ENCODE data around the gene BCL7A.
"Not testable (repeated sequence)": the region's sequence is repeated elsewhere in the genome, so short reads cannot be mapped to it uniquely, and the experiment has no call there.

Gene BCL7A

DNA sequence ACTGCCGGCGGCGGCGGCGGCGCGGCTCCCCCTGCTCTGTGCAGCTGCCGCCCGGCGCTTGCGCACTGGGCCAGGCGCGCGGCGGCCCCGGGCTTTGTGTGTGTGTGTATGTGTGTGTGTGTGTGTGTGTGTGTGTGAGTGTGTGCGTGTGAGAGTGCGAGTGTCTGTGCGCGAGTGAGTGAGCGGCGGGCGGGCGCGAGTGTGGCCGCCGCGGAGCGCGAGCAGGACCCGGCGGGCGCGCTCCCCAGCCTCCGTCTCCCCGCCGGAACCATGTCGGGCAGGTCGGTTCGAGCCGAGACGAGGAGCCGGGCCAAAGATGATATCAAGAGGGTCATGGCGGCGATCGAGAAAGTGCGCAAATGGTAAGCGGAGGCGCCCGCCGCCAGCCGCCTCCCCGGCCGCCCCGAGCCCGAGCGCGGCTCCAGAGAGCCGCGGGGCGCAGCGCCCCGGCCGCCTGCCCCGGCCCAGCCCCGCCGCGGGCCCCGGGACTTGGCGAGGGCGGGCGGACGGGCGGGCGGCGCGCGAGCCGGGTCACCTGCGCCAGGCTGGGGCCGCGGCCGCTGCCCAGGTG is at the start of gene BCL7A:
BCL7A (plus strand) TSS at position 63 of the 571 bp plus-strand sequence; CDS start at position 271, 208 bp downstream.
- peak; percentile 19 for DNase-seq

DNA sequence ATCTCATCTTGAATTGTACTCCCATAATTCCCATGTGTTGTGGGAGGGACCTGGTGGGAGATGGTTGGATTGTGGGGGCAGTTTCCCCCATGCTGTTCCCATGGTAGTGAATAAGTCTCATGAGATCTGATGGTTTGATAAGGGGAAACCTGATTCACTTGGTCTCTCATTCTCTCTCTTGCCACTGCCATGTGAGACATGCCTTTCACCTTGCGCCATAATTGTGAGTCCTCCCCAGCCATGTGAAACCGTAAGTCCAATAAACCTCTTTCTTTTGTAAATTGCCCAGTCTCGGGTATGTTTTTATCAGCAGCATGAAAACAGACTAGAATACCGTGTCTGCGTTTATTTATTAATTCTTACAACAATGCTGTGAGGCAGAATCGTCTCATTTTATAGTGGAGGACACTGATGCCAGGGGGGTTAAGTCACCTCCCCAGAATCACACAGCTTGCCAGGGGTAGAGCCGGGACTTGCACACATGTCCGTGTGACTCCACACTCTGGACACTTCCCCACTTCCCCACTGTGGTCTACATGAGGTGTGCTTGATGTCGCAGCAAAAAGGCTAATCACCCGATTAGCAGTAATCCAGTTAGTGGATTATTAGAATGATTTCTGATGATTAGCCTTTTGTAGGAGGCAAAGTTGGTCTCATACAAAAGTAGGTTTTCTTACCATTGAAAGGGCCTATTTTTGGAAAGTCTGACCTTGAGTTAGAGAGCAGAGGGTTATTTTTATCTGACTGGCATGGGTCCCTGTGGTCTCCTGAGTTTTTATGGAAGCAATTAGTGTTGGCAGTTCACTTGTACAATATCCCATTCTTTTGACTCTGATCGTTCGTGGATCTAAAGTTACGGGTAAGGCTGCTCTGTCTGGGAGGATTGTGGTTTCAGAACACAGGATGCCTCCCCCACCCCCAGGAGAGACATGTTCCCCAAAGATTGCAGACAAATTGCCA is 47.4 kb upstream of the BCL7A start:
- DNase-seq = no peak

DNA sequence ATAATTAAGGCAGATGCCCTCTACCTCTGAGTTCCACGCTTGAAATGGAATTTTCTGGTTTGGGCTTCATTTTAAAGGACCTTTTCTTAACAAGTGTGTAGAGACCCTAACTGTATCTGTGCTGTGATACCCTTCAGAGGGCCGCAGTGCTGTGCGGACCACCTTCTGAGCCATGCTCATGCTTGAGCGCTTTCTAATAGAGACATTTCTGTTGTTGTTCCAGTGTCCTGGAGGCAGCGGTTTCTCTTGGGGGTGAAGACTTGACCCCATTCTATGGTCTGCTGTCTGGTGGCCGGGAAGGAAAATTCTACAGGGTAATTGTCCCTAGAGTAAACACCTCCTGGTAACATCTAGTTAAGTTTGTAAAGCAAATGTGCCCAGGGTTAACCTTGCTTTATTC is 46.7 kb upstream of the BCL7A start:
- no peak for DNase-seq

DNA sequence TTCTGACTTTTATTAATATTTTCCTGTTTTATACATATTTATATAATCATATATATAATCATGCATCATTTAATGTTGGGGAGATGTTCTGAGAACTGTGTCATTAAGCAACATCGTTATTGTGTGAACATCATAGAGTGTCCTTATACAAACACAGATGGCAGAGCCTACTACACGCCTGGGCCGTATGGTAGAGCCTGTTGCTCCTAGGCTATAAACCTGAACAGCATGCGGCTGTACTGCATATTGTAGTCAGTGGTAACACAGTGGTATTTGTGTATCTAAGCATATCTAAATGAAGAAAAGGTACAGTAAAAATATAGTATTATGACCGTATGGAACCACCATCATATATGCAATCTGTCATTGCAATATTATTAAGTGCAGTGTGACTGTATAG is 44.7 kb upstream of the BCL7A start:
- no peak for DNase-seq

- DNase-seq = no peak
These were observed 41.3 kb upstream of the BCL7A start for GRCh38 chr12:121980191-121980891.

GRCh38 chr12:121980892-121981272 is 40.8 kb upstream of the BCL7A start:
- no peak for DNase-seq

DNA sequence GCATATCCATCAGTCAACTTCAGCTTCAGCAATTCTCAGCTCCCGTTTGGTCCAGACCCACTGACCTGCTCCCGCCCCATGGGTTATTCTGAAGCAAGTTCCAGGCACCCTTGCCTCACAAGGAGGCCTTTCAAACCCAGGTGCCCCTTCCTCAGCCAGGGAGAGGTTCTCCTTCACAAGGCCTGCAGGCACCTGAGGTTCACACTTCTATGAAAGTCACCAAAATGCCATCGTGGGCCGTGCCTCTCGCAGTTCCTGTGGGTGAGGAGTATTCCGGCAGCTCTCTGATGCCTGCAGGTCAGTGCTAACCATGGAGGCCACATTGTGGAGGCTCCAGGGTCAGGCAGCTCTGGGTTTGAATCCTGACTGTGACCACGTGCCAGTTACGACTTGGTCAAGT is 40.2 kb upstream of the BCL7A start:
- no peak for DNase-seq

DNA sequence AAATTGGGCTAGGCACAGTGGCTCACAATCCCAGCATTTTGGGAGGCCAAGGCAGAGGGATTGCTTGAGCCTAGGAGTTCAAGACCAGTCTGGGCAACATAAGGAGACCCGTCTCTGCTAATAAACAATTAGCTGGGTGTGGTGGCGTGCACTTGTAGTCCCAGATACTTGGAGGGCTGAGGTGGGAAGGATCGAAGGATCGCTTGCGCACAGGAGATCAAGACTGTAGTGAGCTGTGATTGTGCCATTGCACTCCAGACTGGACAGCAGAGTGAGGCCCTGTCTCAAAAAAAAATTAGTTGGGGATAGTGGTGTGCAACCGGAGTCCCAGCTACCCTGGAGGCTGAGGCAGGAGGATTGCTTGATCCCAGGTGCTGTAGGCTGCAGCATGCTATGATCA is 38.7 kb upstream of the BCL7A start:
- DNase-seq = no peak

DNA sequence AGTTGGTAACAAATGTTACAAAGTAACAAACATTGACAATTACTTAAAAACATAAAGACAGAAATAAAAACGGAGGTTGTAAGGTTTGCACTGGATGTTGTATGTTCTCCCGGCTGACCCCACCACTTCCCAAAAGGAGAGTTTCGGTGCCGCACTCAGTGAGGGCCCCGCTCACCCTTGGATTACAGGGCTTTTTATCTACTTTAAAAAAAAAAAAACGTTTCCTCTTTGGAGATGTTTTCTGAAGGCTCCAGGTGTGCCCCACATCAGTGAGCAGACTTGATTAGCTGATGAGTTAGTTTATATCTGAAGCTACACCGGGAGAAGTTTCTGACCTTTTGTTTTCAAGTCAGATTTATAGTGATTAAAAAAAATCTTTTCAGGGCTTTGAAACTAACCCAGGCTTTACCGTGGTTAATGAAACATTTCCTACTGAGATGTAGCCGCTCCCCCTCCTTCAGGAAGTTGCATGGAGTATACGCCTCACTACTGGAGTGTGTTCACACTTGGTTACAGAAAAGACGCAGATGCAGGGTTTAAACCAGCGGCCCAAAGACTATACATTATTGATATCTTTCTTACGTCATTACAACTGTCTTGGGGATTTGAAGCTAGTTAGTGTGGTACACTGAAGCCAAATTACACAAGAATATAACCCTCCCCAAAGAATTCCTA is 38.0 kb upstream of the BCL7A start:
- DNase-seq = no peak

DNA sequence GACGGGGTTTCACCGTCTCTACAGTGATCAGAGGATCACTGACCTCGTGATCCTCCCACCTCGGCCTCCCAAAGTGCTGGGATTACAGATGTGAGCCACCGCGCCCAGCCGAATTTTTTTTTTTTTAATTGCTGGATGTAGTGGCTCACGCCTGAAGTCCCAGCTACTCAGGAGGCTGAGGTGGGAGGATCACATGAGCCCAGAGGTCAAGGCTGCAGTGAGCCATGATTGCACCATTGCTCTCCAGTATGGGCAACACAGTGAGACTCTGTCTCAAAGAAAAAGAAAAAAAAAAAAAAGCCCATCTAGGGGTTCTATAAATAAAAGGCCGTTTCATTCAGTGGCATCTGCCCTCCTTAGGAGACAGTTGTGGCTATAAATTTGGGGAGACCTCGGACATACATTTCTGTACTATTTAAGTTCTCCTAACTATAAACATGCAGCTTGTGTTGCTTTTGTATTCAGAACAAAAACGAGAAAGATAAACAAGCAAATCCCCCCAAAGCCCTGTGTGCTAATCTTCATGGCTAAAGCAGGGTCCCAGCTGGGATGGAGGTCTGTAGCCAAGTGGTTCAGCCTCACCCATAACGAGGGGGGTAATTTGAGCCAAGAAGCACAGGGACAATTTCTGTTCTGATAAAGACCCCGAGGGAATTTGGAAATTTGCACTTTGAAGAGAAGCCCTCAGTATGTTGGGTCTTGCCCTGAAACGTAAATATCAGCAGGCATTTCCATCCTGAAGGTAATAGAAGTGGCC is 35.0 kb upstream of the BCL7A start:
- DNase-seq = no peak

DNA sequence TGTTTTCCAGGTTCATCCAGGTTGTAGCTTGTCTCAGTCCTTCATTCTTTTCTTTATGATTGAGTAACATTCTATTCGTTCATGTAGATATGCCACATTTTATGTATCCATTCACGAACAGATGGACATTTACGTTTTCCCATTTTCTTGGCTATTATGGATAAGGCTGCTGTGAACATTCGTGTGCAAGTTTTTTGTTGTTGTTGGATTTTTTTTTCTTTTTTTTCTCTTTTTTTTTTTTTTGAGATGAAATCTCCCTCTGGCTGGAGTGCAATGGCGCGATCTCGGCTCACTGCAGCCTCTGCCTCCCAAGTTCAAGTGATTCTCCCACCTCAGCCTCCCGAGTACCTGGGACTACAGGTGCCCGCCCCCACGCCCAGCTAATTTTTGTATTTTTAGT is 33.2 kb upstream of the BCL7A start:
- not testable (repeated sequence) for DNase-seq

GRCh38 chr12:121989276-121990113 is 32.2 kb upstream of the BCL7A start:
- DNase-seq = no peak

DNA sequence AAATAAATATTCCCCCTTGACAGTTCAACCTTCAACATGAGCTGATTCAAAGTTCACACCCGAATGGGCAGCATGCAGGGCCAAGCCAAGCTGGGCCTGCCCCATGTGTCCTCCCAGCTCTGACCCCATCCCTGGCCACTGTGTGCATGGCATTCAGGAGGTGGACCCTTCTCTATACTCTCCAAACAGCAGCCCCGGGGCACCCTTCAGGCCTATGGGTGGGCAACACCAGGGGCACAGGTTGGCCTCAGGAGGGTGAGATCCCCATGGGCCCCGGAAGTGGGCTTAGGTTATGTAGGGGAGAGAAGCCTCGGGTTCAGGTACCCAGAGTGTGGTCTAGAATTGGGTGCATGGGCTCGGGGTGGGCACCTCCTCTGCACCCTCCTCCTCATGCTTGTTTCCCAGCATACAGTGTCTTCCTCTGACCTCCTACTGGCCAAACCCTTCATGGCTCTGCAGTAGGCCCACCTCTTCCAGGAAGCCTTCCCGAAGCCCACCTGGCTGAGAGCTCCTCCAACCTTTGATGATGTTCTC is 31.5 kb upstream of the BCL7A start:
- no peak for DNase-seq

GRCh38 chr12:121990692-121991603 is 30.7 kb upstream of the BCL7A start:
- no peak for DNase-seq

DNA sequence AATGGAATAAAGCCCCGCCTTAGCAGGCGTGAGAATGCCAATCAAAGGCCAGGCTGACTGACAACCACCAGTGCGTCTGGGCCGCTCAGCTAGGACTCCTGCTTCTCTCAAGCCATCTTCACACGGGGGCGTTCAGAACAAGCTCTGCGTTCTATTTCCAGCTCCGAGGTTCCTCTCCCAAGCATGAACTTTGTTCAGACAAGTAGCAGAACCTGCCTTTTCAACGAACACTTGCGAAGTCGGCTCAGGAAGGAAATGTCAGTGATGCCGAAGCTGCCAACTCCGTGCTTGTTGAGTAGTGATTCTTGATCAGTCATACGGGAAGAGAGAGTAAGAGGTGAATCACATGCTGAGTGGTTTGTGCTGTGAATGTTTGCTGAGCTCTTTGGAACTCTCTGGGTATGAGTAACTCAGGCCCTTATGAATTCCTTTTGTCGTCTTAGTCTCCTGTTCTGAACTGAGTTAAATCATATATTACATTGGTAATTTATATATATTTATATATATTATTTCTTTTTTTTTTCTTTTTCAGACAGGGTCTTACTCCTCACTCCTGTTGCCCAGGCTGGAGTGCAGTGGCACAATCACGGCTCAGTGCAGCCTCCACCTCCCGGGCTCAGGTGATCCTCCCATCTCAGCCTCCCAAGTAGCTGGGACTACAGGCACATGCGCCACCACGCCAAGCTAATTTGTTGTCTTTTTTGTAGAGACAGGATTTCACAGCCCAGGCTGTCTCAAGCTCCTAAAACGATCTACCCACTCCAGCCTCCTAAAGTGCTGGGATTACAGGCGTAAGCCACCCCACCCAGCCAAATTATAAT is 29.4 kb upstream of the BCL7A start:
- DNase-seq = no peak

- no peak for DNase-seq
These were observed 25.4 kb upstream of the BCL7A start for GRCh38 chr12:121996050-121996944.

DNA sequence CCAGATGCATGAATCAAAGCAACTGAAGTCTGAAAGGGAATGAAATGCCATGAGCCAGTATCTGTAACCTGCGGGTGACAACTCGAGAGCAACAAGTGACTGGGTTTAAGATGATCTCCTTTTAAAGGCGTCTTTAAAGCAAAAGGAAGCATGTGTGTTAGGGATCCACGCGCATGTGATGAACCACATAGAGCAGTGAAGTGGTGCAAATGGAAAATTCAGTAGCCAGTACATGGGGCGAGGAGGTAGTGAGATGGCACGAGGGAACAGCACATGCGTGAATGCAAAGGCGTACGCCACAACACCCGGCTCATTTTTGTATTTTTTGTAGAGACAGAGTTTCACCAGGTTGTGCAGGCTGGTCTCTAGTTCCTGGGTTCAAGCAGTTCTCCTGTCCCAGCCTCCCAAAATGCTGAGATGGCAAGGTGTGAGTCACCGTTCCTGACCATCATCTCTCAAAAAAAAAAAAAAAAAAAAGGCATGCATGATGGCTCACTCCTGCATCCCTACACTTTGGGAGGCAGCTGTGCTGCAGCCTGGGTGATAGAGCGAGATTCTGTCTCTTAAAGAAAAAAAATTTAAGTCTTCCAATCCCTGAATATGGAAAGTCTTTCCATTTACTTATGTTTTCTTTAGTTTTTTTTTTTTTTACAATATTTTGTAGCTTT is 24.6 kb upstream of the BCL7A start:
- no peak for DNase-seq
